ENCODE data around the gene TPSG1. TPM values are rescaled to one million over a fixed set of nuclear protein-coding genes. Genes with fewer than 3 reads are reported as not detected.
"Not testable (repeated sequence)": the region's sequence is repeated elsewhere in the genome, so short reads cannot be mapped to it uniquely, and the experiment has no call there.

Gene TPSG1
- total RNA-seq, 1 donor from 2014 or later, result not detected

GRCh38 chr16:1213796-1214372 lies 11.2 kb downstream of the TPSG1 start:
- DNase-seq, result no peak

DNA sequence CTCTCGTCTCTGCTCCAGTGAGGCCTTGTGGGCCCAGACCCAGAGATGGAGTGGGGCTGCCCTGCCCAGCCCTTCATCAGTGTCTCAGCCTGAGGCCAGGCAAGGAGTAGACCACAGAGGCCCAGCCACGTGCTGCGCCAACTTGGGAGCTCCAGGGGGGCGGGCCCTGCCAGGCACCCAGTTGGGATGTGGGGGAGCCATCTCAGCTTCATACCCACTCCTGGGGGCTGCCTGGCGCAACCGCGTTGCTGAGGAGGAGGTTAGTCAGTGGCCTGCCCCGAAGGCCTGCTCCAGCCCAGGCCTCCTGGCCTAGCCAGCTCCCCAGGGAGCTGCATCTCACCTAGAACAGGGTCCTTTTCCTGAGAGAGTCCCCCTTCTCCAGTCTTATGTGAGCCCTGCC lies 11.8 kb downstream of the TPSG1 start:
- no peak for DNase-seq

- DNase-seq, result no peak
These were observed 12.4 kb downstream of the TPSG1 start for GRCh38 chr16:1212616-1213194.

DNA sequence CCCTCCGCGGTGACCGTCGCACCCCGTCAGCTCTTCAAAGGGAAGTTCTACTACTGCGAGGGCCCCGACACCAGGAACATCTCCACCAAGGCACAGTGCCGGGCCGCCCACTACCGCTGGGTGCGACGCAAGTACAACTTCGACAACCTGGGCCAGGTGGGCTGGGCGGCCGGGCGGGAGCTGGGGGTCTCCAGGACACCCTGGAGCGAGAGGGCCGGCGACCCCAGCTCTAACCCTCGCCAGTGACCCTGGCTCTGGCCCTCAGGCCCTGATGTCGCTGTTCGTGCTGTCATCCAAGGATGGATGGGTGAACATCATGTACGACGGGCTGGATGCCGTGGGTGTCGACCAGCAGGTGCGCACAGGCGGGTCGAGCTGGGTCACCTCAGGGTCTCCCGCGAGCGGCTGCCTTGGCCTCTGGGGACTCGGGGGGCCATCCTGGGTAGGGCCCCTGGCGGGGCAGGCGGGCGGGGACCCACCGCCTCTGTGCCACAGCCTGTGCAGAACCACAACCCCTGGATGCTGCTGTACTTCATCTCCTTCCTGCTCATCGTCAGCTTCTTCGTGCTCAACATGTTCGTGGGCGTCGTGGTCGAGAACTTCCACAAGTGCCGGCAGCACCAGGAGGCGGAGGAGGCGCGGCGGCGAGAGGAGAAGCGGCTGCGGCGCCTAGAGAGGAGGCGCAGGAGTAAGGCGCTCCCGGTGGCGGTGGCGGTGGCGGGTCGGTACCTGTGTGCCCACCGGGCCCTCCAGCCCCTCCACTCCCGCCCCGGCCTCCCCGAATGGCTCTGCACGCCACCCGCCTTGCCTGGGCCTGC lies 13.4 kb downstream of the TPSG1 start:
- no peak for DNase-seq

GRCh38 chr16:1210461-1210860 lies 14.6 kb downstream of the TPSG1 start:
- no peak for DNase-seq

- no peak for DNase-seq
These were observed 16.0 kb downstream of the TPSG1 start for GRCh38 chr16:1209081-1209480.

DNA sequence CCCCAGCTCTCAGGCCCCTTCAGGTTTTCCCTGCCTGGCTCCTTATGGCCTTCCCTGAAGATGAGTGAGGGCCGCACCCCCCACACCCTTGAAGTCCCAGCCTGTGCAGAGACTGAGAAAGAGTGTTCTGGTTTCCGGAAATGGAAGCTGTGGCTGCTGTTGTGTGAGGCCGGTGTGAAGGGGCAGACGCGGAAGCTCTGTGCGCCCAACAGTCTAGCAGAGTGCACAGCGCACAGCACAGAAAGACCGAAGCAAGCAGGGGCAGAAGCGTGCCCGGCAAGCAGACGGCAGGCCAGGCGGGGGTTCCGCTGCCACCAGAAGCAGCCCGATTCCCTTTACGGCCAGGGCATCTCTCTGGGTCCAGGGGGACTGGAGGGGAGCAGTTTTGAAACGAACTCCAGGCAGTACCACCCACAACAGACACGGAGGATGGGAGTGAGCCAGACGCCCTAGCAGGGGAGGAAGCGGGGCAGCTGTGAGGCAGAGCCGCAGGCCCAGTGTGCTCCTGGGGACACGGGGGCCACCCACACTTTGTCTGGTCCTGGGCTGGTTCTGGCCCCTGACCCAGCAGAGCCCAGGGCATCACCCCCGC lies 16.7 kb downstream of the TPSG1 start:
- DNase-seq, result no peak

DNA sequence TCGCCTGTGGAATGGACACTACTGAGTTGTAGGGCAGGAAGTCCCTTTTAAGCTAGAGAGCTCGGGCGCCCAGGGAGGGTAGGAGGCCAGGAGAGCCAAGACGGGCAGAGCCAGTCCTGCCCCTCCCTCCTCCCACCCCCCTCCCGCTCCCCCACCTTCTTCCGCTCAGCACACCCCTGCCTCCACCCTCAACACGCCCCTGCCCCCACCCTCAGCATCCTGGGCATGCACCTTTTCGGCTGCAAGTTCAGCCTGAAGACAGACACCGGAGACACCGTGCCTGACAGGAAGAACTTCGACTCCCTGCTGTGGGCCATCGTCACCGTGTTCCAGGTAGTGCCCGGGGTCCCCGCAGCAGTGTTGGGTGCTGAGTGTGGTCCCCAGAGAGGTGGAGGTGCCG lies 18.3 kb downstream of the TPSG1 start:
- DNase-seq, result no peak

GRCh38 chr16:1206326-1206725 lies 18.7 kb downstream of the TPSG1 start:
- DNase-seq, result no peak

GRCh38 chr16:1204933-1205332 lies 20.1 kb downstream of the TPSG1 start:
- no peak for DNase-seq

DNA sequence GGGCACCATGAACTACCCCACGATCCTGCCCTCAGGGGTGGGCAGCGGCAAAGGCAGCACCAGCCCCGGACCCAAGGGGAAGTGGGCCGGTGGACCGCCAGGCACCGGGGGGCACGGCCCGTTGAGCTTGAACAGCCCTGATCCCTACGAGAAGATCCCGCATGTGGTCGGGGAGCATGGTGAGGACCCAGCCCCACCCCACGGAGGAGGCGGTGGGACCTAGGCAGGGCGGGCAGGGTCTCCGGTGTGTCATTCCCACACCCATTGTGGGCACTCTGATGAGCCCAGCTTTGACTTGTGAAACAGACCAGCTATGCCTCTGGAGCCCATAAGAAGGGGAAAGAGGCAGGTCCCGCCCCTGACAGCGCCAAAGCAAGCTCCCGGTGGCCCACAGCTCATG lies 22.8 kb downstream of the TPSG1 start:
- no peak for DNase-seq

- no peak for DNase-seq
These were observed 23.6 kb downstream of the TPSG1 start for GRCh38 chr16:1201444-1201843.

DNA sequence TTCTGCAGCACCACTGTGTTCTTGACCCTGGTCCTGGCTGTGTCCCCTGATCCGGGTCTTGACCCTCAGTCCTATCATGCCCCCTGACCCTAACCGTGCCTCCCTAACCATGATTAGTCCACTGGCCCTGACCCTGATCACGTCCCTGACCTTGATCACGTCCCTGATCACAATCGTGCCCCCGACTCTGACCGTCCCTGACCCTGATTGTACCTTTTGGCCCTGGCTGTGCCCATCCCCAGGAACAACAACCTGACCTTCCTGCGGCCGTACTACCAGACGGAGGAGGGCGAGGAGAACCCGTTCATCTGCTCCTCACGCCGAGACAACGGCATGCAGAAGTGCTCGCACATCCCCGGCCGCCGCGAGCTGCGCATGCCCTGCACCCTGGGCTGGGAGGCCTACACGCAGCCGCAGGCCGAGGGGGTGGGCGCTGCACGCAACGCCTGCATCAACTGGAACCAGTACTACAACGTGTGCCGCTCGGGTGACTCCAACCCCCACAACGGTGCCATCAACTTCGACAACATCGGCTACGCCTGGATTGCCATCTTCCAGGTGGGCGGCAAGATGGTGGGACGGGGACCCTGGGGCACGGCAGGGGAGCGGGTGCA lies 24.9 kb downstream of the TPSG1 start:
- DNase-seq, result no peak

DNA sequence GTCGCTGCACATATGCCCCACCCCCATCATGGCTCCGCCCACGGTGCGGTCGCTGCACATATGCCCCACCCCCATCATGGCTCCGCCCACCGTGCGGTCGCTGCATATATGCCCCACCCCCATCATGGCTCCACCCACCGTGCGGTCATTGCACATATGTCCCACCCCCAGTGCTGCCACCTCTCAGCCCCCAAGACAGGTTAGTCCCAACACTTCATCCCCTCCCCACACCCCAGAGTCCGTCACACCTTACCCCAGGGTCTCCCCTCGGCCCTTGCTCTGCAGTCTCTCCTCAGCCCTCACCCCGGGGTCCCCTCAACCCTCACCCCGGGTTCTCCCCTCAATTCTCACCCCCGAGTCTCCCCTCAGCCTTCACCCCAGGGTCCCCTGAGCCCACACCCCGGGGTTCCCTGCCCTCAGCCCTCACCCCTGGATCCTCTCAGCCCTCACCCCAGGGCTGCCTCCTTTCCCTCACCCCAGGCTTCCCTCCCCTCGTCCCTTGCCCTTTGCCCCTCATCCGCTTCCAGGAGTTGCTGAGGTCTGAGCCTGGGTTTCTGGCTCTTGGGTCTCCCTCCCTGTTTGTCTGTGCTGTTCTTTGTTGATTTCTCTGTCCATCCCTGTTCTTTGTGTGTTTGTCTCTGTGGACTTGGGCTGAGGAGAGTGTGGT lies 25.6 kb downstream of the TPSG1 start:
- no peak for DNase-seq

DNA sequence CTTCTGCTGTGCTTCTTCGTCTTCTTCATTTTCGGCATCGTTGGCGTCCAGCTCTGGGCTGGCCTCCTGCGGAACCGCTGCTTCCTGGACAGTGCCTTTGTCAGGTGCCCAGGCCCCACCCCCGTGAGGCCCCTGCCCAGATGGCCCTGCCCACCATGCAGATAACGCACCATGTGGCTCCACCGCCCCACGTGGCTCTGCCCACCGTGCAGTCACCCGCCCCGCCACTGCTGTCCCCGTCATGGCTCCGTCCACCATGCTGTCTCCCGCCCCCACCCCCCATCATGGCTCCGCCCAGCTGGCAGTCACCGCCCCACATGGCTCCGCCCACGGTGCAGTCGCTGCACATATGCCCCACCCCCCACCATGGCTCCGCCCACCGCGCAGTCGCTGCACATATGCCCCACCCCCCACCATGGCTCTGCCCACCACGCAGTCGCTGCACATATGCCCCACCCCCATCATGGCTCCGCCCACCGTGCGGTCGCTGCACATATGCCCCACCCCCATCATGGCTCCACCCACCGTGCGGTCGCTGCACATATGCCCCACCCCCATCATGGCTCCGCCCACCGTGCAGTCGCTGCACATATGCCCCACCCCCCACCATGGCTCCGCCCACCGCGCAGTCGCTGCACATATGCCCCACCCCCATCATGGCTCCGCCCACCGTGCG lies 26.3 kb downstream of the TPSG1 start:
- DNase-seq, result not testable (repeated sequence)

DNA sequence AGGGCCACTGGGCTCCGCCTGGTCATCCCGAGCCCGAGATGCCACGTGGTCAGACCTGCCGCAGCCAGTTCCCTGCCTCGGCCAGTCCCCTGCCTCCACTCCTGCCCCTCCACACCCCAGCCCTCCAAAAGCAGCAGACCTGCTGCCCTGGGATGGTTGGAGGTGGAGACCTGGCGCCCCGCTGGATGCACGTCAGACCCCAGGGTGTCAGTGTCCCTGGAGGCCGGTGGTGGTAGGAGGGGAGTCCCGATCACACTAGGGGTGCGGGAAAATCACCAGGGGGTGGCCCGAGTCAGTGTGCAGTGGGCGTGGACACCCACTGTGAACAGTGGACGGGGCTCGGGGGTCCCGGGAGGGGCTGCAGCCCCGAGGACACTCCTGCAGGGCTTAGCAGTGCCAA lies 26.9 kb downstream of the TPSG1 start:
- DNase-seq, result no peak

- no peak for DNase-seq
These were observed 27.7 kb downstream of the TPSG1 start for GRCh38 chr16:1197237-1197866.

GRCh38 chr16:1196494-1196893 lies 28.6 kb downstream of the TPSG1 start:
- no peak for DNase-seq

DNA sequence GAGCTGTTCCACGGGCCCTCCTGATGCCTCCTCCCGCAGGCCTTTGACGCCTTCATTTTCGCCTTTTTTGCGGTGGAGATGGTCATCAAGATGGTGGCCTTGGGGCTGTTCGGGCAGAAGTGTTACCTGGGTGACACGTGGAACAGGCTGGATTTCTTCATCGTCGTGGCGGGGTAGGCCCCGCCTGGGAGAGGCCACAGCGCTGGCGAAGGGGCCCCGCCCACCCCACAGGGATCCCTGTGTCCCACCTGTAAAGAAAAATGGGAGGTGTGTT lies 29.7 kb downstream of the TPSG1 start:
- DNase-seq, result no peak

- peak; percentile 16 for DNase-seq
These were observed 30.2 kb downstream of the TPSG1 start for GRCh38 chr16:1194665-1195392.
